Suprapubic skin (tissue), 4 donors: Measurements from ENCODE around the gene DDTL. TPM values are rescaled to one million over a fixed set of nuclear protein-coding genes. Genes with fewer than 3 reads are reported as not detected.
"Not testable (repeated sequence)": the region's sequence is repeated elsewhere in the genome, so short reads cannot be mapped to it uniquely, and the experiment has no call there.

Experiments used
- DNase-seq, 2 donors: peaks; one replicate each; pipeline ENCODE4 v3.0.0-alpha.2; 2019; ENCODE audit warnings: low spot score in 2 of 2
- H3K27ac ChIP-seq: fragments of 200-600 bp; sonication (generic); one replicate; pipeline ENCODE4 v1.5.1; 2019
- H3K27me3 ChIP-seq: fragments of 200-600 bp; sonication (generic); one replicate; pipeline ENCODE4 v1.5.1; 2019
- H3K36me3 ChIP-seq: fragments of 200-600 bp; sonication (generic); one replicate; pipeline ENCODE4 v1.5.1; 2019
- H3K4me1 ChIP-seq: fragments of 200-600 bp; sonication (generic); one replicate; pipeline ENCODE4 v1.5.1; 2019
- H3K4me3 ChIP-seq: fragments of 200-600 bp; sonication (generic); one replicate; pipeline ENCODE4 v1.5.1; 2019; ENCODE audit warnings: mild to moderate bottlenecking
- H3K9me3 ChIP-seq: fragments of 200-600 bp; sonication (generic); one replicate; pipeline ENCODE4 v1.5.1; 2019
- CTCF ChIP-seq, 2 donors: fragments of 200-600 bp in 1 of 2; fragments of 450-650 bp in 1 of 2; sonication (generic) in 1 of 2; IDR thresholded peaks; one replicate each; pipeline ENCODE4 v1.5.1; 2016 to 2019; ENCODE audit warnings: antibody characterized with exemption in 2 of 2, mild to moderate bottlenecking in 1 of 2, moderate library complexity in 1 of 2
- EP300 ChIP-seq: sonication (generic); formaldehyde crosslinking; IDR thresholded peaks from one replicate; pipeline ENCODE4 v1.6.1; 2017; ENCODE audit warnings: antibody characterized with exemption
- POLR2A ChIP-seq, 2 donors: fragments of 450-650 bp; IDR thresholded peaks; one replicate each; pipeline ENCODE4 v1.6.1; 2017; ENCODE audit warnings: antibody characterized with exemption in 2 of 2, mild to moderate bottlenecking in 2 of 2, moderate library complexity in 2 of 2
- POLR2AphosphoS5 ChIP-seq, 3 donors: sonication (generic); formaldehyde crosslinking; IDR thresholded peaks; one replicate each; pipeline ENCODE4 v1.6.1; 2017; ENCODE audit warnings: antibody characterized with exemption in 3 of 3
- WGBS: methylation state at CpG from one replicate; pipeline ENCODE4 v1.1.5; 2018; 5-methylcytosine and 5-hydroxymethylcytosine counted together
- total RNA-seq, 4 donors: library from RNA; depleted of rRNA; stranded (reverse); fragments of >200 nt; gene quantifications; one replicate each; pipeline ENCODE4 v1.1.0, GENCODE V29; 2016

DDTL gene
- total RNA-seq = 1 to 10 TPM in 3 of 4 donors, not detected in 1; 1.5 to 2.0 (median 2.0) TPM

GRCh38 chr22:23966568-23966967 lies at the start of gene DDTL:
Gene DDTL, plus strand, starts transcription at chr22:23966888. Its CDS starts 27 bp downstream, at chr22:23966915.
- not testable (repeated sequence) for H3K27me3 ChIP-seq
- no CpG with 5 or more reads among the region's 30 CpGs for WGBS
- H3K36me3 ChIP-seq = peaks cover 20% of the 10 kb centered on the region

DNA sequence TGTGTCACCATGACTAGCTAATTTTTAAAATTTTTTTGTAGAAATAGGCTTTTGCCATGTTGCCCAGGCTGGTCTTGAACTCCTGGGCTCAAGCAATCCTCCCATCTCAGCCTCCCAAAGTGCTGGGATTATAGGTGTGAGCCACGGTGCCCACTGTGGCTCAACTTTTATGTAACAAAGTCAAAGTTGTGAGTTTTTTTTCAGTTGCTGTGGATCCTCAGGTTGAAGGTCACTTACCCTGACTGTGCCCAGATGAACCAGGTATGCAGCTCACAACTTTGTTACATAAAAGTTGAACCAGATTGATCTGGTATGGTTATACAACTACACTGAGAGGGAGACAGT lies 46.4 kb upstream of the DDTL start:
- not testable (repeated sequence) for H3K27me3 ChIP-seq, H3K36me3 ChIP-seq, DNase-seq, H3K27ac ChIP-seq, H3K4me1 ChIP-seq, H3K9me3 ChIP-seq, H3K4me3 ChIP-seq
- 80% methylated on average over 1 of the region's 1 CpG for WGBS

More at GRCh38 chr22:23966568-23966967, at the start of gene DDTL:
- not testable (repeated sequence) for DNase-seq, H3K27ac ChIP-seq, H3K9me3 ChIP-seq, H3K4me1 ChIP-seq, H3K4me3 ChIP-seq

DNA sequence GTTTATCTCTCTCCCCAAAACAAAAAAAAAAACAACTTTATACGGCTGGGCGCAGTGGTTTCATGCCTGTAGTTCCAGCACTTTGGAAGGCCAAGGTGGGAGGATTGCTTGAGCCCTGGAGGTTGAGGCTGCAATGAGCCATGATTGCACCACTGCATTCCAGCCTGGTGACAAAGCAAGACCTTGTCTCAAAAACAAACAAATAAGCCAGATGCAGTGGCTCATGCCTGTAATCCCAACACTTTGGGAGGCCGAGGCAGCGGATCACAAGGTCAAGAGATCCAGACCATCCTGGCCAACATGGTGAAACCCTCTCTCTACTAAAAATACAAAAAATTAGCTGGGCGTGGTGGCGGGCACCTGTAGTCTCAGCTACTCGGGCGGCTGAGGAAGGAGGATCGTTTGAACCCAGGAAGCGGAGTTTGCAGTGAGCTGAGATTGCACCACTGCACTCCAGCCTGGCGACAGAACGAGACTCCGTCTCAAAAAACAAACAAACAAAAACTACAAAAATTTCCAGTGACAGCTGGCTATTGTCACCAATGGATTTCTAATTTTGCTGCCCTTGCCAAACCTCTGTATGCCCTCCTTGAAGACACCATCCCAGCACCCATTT lies 45.0 kb upstream of the DDTL start:
- not testable (repeated sequence) for H3K27me3 ChIP-seq
- 93% methylated on average over 13 of the region's 13 CpGs for WGBS

DNA sequence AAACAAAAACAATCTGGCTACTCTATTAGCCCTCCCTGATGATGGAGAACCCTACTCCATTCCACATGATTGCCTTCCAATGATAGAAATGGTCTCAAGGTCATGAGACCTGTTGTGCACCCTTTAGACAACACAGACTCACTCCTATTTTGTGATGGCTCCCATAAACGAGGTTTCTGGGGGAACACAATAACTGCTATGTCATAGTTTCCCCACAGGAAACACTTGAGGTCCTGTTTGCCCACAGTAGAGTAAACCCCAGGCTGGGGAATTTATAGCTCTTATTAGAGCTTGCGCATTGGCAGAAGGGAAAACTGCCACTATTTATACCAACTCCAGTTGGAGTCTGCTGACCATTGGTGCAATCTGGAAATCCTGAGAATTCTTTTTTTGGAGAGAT lies 43.8 kb upstream of the DDTL start:
- DNase-seq = no peak
- Histone ChIP-seq H3K27me3 (no peaks in the 10 kb centered on the region), H3K36me3 (peaks cover 18% of the 10 kb centered on the region), H3K27ac (no peak overlapping the region), H3K4me1 (peaks cover 2% of the 10 kb centered on the region), H3K4me3 (no peak overlapping the region), H3K9me3 (no peaks in the 10 kb centered on the region)
- TF ChIP-seq CTCF (IDR thresholded peaks at IDR 0.05) (no peak), POLR2AphosphoS5 (IDR thresholded peaks at IDR 0.05) (no peak), EP300 (no peak), POLR2A (IDR thresholded peaks at IDR 0.05) (no peak)
- WGBS = 65% methylated on average over 2 of the region's 2 CpGs

More for the DNA sequence above, 45.0 kb upstream of the DDTL start:
- not testable (repeated sequence) for H3K9me3 ChIP-seq, H3K27ac ChIP-seq, H3K4me1 ChIP-seq, H3K4me3 ChIP-seq, DNase-seq
- peaks cover 18% of the 10 kb centered on the region for H3K36me3 ChIP-seq

DNA sequence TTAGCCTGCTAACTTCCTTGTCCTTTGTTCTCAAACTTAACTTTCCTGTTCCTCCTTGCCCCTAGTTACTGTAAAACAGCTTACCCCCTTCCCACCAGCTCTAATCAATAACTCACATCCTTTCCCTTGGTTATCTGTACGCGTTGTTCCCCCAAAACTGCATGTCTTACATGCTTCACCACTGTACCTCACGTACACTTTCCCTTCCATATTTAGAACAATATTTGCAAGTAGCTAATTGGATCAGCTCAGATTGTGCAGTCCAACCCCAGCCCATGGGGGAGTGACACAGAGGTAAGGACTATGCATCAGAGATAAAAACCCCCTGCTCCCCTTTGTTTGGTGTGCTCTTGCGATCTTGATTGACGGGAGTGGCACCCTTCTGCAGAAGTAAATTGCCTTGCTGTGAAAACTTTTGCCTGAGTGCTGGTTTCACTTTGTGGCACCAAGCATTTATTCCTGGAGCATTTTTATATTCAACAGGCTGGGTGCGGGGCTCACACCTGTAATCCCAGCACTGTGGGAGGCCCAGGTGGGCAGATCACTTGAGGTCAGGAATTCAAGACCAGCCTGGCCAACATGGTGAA lies 41.6 kb upstream of the DDTL start:
- Histone ChIP-seq H3K9me3 (no peaks in the 10 kb centered on the region), H3K4me1 (peaks cover 18% of the 10 kb centered on the region), H3K27me3 (no peaks in the 10 kb centered on the region), H3K36me3 (peaks cover 18% of the 10 kb centered on the region), H3K4me3 (no peak overlapping the region), H3K27ac (no peak overlapping the region)
- TF ChIP-seq CTCF (IDR thresholded peaks at IDR 0.05) = no peak
- TF ChIP-seq POLR2AphosphoS5 (IDR thresholded peaks at IDR 0.05) = no peak
- no peak for TF ChIP-seq POLR2A (IDR thresholded peaks at IDR 0.05)
- TF ChIP-seq EP300 = no peak
- 94% methylated on average over 6 of the region's 6 CpGs for WGBS
- DNase-seq = no peak

- Histone ChIP-seq H3K9me3 (no peaks in the 10 kb centered on the region), H3K4me1 (peaks cover 18% of the 10 kb centered on the region), H3K36me3 (peaks cover 18% of the 10 kb centered on the region), H3K27ac (no peak overlapping the region), H3K4me3 (no peak overlapping the region), H3K27me3 (no peaks in the 10 kb centered on the region)
- WGBS = 86% methylated on average over 13 of the region's 14 CpGs
- TF ChIP-seq POLR2AphosphoS5 (IDR thresholded peaks at IDR 0.05) = no peak
- no peak for TF ChIP-seq EP300
- no peak for TF ChIP-seq POLR2A (IDR thresholded peaks at IDR 0.05)
- TF ChIP-seq CTCF (IDR thresholded peaks at IDR 0.05) = no peak
- DNase-seq = no peak
Measured at GRCh38 chr22:23926561-23926960, 40.1 kb upstream of the DDTL start.
